ENCODE data around the gene CALN1.

Gene CALN1

GRCh38 chr7:72101444-72101843 lies 310.7 kb downstream of the CALN1 start:
- Histone ChIP-seq H3K9ac (ENCODE audit: low read length) (no peak overlapping the region), H3K4me2 (ENCODE audit: low read length) (no peak overlapping the region), H3K9me3 (ENCODE audit: low read length) (no peaks in the 10 kb centered on the region), H2AFZ (ENCODE audit: low read length) (no peak overlapping the region), H3K27ac (ENCODE audit: low read depth, low read length, poor library complexity, severe bottlenecking) (no peak overlapping the region), H3K4me3 (ENCODE audit: low read depth, low read length, poor library complexity, severe bottlenecking) (no peak overlapping the region), H3K27me3 (ENCODE audit: insufficient read depth, low read length) (no peaks in the 10 kb centered on the region), H3K4me1 (ENCODE audit: insufficient read depth, low read length, severe bottlenecking) (no peaks in the 10 kb centered on the region), H3K9me2 (ENCODE audit: low read depth, low read length) (no peaks in the 10 kb centered on the region), H4K20me1 (ENCODE audit: insufficient read depth, low read length) (no peaks in the 10 kb centered on the region), H3F3A (ENCODE audit: insufficient read depth, low read length) (no peaks in the 10 kb centered on the region), H3K79me2 (ENCODE audit: insufficient read depth, low read length) (no peaks in the 10 kb centered on the region), H3K36me3 (ENCODE audit: insufficient read depth, low read length) (no peaks in the 10 kb centered on the region)
- no peak for TF ChIP-seq EZH2 (IDR thresholded peaks at IDR 0.05; ENCODE audit: borderline replicate concordance, low read length)
- TF ChIP-seq CTCF (IDR thresholded peaks at IDR 0.05; ENCODE audit: low read length) = no peak

GRCh38 chr7:72099784-72100183 lies 312.4 kb downstream of the CALN1 start:
- no peak overlapping the region for H3K4me3 ChIP-seq (ENCODE audit: low read depth, low read length, poor library complexity, severe bottlenecking)
- H3K36me3 ChIP-seq (ENCODE audit: insufficient read depth, low read length) = no peaks in the 10 kb centered on the region
- no peak overlapping the region for H2AFZ ChIP-seq (ENCODE audit: low read length)
- no peaks in the 10 kb centered on the region for H3K79me2 ChIP-seq (ENCODE audit: insufficient read depth, low read length)
- TF ChIP-seq EZH2 (IDR thresholded peaks at IDR 0.05; ENCODE audit: borderline replicate concordance, low read length) (no peak), CTCF (IDR thresholded peaks at IDR 0.05; ENCODE audit: low read length) (no peak)
- no peak overlapping the region for H3K9ac ChIP-seq (ENCODE audit: low read length)
- no peak overlapping the region for H3K27ac ChIP-seq (ENCODE audit: low read depth, low read length, poor library complexity, severe bottlenecking)
- H3K4me2 ChIP-seq (ENCODE audit: low read length) = no peak overlapping the region
- no peaks in the 10 kb centered on the region for H3K9me2 ChIP-seq (ENCODE audit: low read depth, low read length)
- no peaks in the 10 kb centered on the region for H3K4me1 ChIP-seq (ENCODE audit: insufficient read depth, low read length, severe bottlenecking)
- H3K9me3 ChIP-seq (ENCODE audit: low read length) = no peaks in the 10 kb centered on the region
- no peaks in the 10 kb centered on the region for H4K20me1 ChIP-seq (ENCODE audit: insufficient read depth, low read length)
- no peaks in the 10 kb centered on the region for H3K27me3 ChIP-seq (ENCODE audit: insufficient read depth, low read length)
- no peaks in the 10 kb centered on the region for H3F3A ChIP-seq (ENCODE audit: insufficient read depth, low read length)

- Histone ChIP-seq H4K20me1 (ENCODE audit: insufficient read depth, low read length) (no peaks in the 10 kb centered on the region), H2AFZ (ENCODE audit: low read length) (no peak overlapping the region), H3K27ac (ENCODE audit: low read depth, low read length, poor library complexity, severe bottlenecking) (no peak overlapping the region), H3K9me3 (ENCODE audit: low read length) (no peaks in the 10 kb centered on the region), H3K27me3 (ENCODE audit: insufficient read depth, low read length) (no peaks in the 10 kb centered on the region), H3K4me3 (ENCODE audit: low read depth, low read length, poor library complexity, severe bottlenecking) (no peak overlapping the region), H3K9me2 (ENCODE audit: low read depth, low read length) (no peaks in the 10 kb centered on the region), H3K36me3 (ENCODE audit: insufficient read depth, low read length) (no peaks in the 10 kb centered on the region), H3K4me1 (ENCODE audit: insufficient read depth, low read length, severe bottlenecking) (no peaks in the 10 kb centered on the region), H3F3A (ENCODE audit: insufficient read depth, low read length) (no peaks in the 10 kb centered on the region), H3K79me2 (ENCODE audit: insufficient read depth, low read length) (no peaks in the 10 kb centered on the region), H3K9ac (ENCODE audit: low read length) (no peak overlapping the region), H3K4me2 (ENCODE audit: low read length) (no peak overlapping the region)
- TF ChIP-seq CTCF (IDR thresholded peaks at IDR 0.05; ENCODE audit: low read length) (no peak), EZH2 (IDR thresholded peaks at IDR 0.05; ENCODE audit: borderline replicate concordance, low read length) (no peak)
These were observed 313.1 kb downstream of the CALN1 start for GRCh38 chr7:72098807-72099580.
